ENCODE data around the gene SDR42E2. TPM values are rescaled to one million over a fixed set of nuclear protein-coding genes. Genes with fewer than 3 reads are reported as not detected.
"Not testable (repeated sequence)": the region's sequence is repeated elsewhere in the genome, so short reads cannot be mapped to it uniquely, and the experiment has no call there.

SDR42E2 gene
- total RNA-seq, 1 donor from 2014 or later, result not detected

DNA sequence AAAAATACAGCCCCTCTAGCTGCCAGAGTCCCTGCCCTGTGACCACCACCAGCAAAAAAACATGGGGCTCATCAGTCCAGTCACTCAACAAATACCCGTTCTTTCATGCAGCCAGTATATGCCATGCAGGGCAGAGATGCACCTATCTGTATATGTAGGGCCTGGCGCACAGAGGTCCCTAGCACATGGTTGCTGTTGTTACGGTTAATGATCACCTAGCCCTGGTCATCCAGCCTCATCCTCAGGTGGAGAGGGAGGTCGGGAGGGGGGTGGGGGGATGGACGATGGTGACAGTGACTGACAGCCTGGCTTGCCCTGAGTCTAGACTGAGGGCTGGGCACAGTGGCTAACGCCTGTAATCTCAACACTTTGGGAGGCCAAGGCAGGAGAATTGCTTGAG, 1.5 kb downstream of the SDR42E2 start:
- Histone ChIP-seq H3K36me3 (ENCODE audit: control insufficient read depth, insufficient read depth, low read length) (no peaks in the 10 kb centered on the region), H3K4me3 (ENCODE audit: low read depth, low read length) (no peak overlapping the region), H3K27me3 (ENCODE audit: control insufficient read depth, insufficient read depth, low read length) (peaks cover 22% of the 10 kb centered on the region)
- TF ChIP-seq, protein P1, sequence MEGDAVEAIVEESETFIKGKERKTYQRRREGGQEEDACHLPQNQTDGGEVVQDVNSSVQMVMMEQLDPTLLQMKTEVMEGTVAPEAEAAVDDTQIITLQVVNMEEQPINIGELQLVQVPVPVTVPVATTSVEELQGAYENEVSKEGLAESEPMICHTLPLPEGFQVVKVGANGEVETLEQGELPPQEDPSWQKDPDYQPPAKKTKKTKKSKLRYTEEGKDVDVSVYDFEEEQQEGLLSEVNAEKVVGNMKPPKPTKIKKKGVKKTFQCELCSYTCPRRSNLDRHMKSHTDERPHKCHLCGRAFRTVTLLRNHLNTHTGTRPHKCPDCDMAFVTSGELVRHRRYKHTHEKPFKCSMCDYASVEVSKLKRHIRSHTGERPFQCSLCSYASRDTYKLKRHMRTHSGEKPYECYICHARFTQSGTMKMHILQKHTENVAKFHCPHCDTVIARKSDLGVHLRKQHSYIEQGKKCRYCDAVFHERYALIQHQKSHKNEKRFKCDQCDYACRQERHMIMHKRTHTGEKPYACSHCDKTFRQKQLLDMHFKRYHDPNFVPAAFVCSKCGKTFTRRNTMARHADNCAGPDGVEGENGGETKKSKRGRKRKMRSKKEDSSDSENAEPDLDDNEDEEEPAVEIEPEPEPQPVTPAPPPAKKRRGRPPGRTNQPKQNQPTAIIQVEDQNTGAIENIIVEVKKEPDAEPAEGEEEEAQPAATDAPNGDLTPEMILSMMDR (IDR thresholded peaks at IDR 0.05; ENCODE audit: insufficient read depth, low read length, poor library complexity, severe bottlenecking), result no peak
- DNase-seq (ENCODE audit: low read depth), result no peak

DNA sequence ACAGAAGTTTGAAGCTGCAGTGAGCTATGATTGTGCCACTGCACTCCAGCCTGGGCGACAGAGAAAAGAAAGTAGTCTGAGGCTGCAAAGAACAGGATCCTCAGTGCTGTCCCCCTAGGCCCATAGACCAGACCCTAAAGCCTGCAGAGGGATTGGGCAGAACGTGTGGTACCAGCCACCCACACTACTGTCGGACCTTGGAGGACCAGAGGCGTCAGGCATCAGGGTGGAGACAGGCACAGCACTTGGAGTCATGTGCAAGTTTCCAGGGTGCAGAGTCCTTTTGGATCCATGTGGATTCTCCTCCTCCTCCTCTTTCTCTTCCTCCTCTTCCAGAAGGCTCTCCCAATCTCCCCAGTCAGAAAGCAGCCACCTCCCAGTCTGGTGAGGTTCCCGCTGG, 2.2 kb downstream of the SDR42E2 start:
- Histone ChIP-seq H3K36me3 (ENCODE audit: control insufficient read depth, insufficient read depth, low read length) (no peaks in the 10 kb centered on the region), H3K4me3 (ENCODE audit: low read depth, low read length) (no peak overlapping the region), H3K27me3 (ENCODE audit: control insufficient read depth, insufficient read depth, low read length) (peaks cover 22% of the 10 kb centered on the region)
- no peak for DNase-seq (ENCODE audit: low read depth)
- TF ChIP-seq, protein P1 (IDR thresholded peaks at IDR 0.05; ENCODE audit: insufficient read depth, low read length, poor library complexity, severe bottlenecking), result no peak

DNA sequence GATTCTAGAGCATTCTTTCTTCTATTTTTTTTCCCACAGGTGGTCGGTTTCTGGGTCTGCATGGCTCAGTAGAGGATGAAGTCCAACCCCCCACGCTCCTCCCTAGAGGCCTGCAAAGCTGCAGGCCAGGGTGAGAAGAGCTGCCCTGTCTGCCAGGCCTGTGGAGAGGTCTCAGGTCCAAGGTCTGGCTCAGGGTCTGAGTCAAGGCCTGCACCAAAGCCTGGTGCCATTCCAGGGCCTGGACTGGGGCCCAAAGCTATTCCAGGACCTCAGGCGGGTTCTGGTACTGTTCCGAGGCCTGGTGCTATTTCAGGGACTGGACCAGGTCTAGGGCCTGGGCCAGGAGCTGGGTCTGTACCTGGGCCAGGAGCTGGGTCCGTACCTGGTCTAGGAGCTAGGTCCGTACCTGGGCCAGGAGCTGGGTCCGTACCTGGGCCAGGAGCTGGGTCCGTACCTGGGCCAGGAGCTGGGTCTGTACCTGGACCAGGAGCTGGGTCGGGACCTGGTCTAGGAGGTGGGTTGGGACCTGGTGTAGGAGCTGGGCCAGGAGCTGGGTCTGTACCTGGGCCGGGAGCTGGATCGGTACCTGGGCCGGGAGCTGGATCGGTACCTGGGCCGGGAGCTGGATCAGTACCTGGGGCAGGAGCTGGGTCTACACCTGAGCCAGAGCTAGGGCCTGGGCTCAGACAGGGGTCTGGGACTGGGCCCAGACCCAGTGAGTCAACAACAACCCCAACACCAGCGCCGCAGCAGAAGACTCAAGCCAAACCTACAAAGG, 3.4 kb downstream of the SDR42E2 start:
- no peak overlapping the region for H3K4me3 ChIP-seq (ENCODE audit: low read depth, low read length)
- no peak for DNase-seq (ENCODE audit: low read depth)
- TF ChIP-seq, protein P1 (IDR thresholded peaks at IDR 0.05; ENCODE audit: insufficient read depth, low read length, poor library complexity, severe bottlenecking), result no peak
- peaks cover 18% of the 10 kb centered on the region for H3K27me3 ChIP-seq (ENCODE audit: control insufficient read depth, insufficient read depth, low read length)
- H3K36me3 ChIP-seq (ENCODE audit: control insufficient read depth, insufficient read depth, low read length), result no peaks in the 10 kb centered on the region

DNA sequence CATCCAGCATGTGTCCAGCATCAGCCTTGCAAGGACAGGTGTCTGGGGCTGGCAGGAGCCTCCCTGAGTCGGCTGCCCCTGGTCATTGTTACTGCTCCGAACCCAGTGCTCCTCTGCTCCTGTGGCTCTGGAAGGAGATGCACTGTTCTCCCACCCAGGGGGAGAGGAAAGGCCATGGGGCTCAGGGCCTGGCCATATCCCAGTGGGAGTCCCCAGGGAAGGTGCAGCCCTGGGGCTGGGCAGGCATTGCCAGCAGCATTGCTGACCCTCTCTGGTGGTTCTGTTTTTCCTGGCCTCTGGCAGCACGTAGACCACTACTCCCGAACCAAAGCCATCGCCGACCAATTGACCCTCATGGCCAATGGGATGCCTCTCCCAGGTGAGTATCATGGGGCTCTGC, 9.6 kb downstream of the SDR42E2 start:
- no peaks in the 10 kb centered on the region for H3K36me3 ChIP-seq (ENCODE audit: control insufficient read depth, insufficient read depth, low read length)
- H3K27me3 ChIP-seq (ENCODE audit: control insufficient read depth, insufficient read depth, low read length), result no peaks in the 10 kb centered on the region
- no peak overlapping the region for H3K4me3 ChIP-seq (ENCODE audit: low read depth, low read length)
- TF ChIP-seq, protein P1 (IDR thresholded peaks at IDR 0.05; ENCODE audit: insufficient read depth, low read length, poor library complexity, severe bottlenecking), result no peak
- DNase-seq (ENCODE audit: low read depth), result no peak

DNA sequence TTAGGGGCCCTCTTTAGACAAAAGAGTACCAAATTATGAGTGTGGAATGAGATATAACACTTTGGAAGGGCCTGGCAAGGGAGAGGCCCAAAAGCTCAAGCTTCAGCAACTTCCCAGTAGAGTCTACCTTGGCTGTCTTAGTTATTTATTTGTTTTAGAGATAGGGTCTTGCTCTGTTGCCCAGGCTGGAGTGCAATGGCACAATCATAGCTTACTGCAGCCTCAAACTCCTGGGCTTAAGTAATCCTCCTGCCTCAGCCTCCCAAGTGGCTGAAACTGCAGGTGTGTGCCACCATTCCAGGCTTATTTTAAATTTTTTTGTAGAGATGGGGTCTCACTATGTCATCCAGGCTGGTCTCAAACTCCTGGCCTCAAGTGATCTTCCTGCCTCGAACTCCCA, 10.3 kb downstream of the SDR42E2 start:
- H3K36me3 ChIP-seq (ENCODE audit: control insufficient read depth, insufficient read depth, low read length); DNase-seq (ENCODE audit: low read depth); H3K4me3 ChIP-seq (ENCODE audit: low read depth, low read length); H3K27me3 ChIP-seq (ENCODE audit: control insufficient read depth, insufficient read depth, low read length): not testable (repeated sequence)

DNA sequence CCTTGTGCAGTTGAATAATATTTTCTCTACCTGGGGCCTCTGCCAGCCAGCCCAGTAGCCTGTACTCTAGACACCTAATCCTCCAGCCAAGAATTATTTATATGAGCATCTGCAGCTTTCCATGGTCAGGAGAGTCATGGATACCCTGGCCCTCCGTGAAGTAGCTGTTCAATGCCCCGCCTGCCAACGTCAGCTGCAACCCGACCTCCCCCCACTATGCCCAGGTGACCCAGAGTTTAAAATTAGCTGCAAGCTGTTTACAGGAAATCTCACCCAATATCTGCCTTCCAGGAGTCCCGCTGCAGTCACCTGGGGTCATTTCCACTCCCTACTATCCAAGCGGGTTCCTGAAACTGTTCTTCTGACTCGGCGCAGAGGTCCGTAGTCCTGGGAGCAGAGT, 12.3 kb downstream of the SDR42E2 start:
- Histone ChIP-seq H3K27me3 (ENCODE audit: control insufficient read depth, insufficient read depth, low read length) (peaks cover 5% of the 10 kb centered on the region), H3K36me3 (ENCODE audit: control insufficient read depth, insufficient read depth, low read length) (no peaks in the 10 kb centered on the region), H3K4me3 (ENCODE audit: low read depth, low read length) (no peak overlapping the region)
- TF ChIP-seq, protein P1 (IDR thresholded peaks at IDR 0.05; ENCODE audit: insufficient read depth, low read length, poor library complexity, severe bottlenecking), result no peak
- DNase-seq (ENCODE audit: low read depth), result no peak

Data from kidney epithelial cell (primary cell).